ENCODE results near the gene NCBP2. TPM values are rescaled to one million over a fixed set of nuclear protein-coding genes. Genes with fewer than 3 reads are reported as not detected.

NCBP2 gene
- total RNA-seq, 2 donors from 2014 or later: 21.6 to 22.8 TPM

DNA sequence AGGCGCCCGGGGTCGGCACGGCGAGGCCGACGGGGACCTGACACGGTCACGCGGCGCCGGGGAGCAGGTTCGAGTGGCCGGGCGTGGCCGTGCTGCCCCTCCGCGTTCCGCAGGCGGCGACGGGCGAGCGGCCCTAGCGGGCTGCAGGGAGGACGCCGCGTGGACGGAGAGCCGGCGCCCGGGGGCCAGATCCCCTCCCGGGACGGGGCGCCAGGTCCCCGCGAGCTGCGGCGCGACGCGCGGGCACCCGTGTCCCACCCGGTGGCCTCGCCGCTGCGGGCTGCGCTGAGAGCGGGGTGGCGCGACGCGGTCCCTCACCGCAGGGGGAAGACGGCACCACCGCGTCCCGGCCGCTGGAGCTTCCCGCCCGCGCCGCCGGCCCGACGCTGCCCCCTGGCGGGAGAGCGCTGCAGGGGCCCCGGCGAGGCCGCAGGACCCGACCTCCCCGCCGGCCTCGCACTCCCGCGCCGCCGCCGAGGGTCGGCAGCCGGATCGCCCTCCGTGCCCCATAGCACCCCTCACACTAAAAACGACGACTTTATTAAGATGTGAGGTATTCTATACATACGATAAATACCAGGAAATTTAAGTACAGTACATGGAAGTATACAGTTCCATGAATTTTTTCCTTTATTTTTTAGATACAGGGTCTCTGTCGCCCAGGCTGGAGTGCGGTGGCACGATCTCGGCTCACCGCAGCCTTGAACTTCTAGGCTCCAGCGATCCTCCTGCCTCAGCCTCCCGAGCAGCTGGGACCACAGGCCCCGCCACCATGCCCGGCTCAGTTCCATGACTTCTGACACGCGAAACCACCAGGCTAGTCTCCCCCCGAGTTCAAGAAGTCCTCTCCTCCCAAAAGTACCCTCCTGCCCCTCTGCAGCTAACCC, 27.6 kb upstream of the NCBP2 start:
- Histone ChIP-seq H3K27ac (peak overlapping the region; percentile 12 to 82), H3K9me3 (no peaks in the 10 kb centered on the region), H3K4me1 (peaks cover 0 to 14% of the 10 kb centered on the region in 2 donors), H3K4me3 (peak overlapping the region; percentile 62 to 87), H3K27me3 (no peaks in the 10 kb centered on the region), H3K36me3 (no peaks in the 10 kb centered on the region)
- TF ChIP-seq, protein P1, sequence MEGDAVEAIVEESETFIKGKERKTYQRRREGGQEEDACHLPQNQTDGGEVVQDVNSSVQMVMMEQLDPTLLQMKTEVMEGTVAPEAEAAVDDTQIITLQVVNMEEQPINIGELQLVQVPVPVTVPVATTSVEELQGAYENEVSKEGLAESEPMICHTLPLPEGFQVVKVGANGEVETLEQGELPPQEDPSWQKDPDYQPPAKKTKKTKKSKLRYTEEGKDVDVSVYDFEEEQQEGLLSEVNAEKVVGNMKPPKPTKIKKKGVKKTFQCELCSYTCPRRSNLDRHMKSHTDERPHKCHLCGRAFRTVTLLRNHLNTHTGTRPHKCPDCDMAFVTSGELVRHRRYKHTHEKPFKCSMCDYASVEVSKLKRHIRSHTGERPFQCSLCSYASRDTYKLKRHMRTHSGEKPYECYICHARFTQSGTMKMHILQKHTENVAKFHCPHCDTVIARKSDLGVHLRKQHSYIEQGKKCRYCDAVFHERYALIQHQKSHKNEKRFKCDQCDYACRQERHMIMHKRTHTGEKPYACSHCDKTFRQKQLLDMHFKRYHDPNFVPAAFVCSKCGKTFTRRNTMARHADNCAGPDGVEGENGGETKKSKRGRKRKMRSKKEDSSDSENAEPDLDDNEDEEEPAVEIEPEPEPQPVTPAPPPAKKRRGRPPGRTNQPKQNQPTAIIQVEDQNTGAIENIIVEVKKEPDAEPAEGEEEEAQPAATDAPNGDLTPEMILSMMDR (IDR thresholded peaks at IDR 0.05): peak; percentile 94 to 96
- DNase-seq (ENCODE audit: low spot score): no peak

DNA sequence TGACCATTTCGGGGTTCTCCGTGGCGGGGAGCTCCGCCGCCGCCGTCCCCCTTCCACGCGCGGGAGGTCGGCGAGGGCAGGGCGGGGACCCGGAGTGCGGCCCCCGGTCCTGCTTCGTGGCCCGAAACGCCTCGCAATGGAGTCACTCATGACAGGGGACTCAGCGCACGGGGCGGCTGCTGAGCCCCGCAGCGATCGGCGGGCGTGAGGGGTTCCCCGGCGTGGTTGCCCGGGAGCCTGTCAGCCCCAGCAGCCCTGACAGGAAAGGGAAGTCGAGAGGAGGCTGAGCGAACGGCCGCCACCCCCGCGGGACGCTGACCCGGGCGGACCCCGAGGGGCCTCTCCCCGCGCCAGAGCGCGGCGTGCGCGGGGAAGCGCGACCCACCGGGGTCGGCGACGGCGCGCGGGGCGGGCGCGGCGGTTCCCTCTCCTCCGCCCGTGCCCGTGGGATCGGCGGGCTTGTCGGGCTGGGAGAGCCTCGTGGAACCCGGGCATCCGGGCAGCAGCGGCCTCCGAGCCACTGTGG, 26.9 kb upstream of the NCBP2 start:
- Histone ChIP-seq H3K4me1 (peaks cover 0 to 14% of the 10 kb centered on the region in 2 donors), H3K9me3 (no peaks in the 10 kb centered on the region), H3K27me3 (no peaks in the 10 kb centered on the region), H3K27ac (peak overlapping the region; percentile 68 to 82), H3K36me3 (no peaks in the 10 kb centered on the region), H3K4me3 (peak overlapping the region; percentile 62 to 87)
- TF ChIP-seq, protein P1 (IDR thresholded peaks at IDR 0.05): no peak
- no peak for DNase-seq (ENCODE audit: low spot score)

DNA sequence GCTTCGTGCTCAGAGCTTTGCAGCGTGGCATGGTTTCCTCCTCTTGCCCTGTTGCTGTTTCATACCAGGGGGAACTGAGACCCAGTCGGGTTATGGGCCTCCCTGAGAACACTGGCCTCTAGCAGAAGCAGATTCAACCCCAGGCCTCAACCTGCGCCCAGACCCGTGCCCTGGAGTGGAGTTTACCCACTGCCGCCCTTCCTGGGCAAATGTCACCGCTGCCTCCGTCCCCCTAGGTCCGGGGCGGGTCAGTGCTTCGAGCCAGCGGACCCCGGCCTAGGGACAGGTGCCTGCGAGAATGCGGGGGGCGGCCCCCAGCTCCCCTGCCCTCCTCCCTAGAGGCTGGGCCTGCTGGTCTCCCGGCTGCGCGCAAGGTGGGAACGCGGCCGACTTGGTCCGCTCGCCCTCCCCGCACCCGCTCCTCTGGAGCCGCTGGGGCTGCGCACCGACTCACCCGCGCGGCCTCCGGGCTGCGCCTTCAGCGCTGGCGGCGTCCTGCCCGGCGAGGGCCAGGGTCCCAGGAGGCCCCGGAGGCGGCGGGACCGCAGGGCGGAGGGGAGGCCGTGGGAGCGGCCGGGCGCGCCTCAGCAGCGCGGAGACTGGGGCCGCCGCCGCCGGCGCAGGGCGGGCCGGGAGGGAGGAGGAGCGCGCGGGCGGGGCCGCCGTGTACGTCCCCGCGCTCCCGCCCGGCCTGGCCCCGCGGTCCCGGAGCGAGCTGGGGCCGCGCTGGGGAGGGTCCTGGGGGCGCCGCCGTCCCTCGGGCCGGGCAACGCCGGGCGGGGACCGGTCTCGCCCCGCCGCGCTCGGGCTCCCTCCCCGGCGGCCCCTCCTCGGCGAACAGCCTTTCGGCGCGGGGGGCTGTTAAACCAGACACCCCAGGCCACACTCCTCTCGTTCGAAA, 26.2 kb upstream of the NCBP2 start, which contains the start of gene PIGZ:
TSS of gene PIGZ (minus strand) at position 601 of the 901 bp plus-strand sequence. CDS start 16,802 bp downstream, outside the sequence.
- no peaks in the 10 kb centered on the region for H3K27me3 ChIP-seq
- no peaks in the 10 kb centered on the region for H3K36me3 ChIP-seq
- H3K4me1 ChIP-seq: peaks cover 0 to 14% of the 10 kb centered on the region in 2 donors
- no peaks in the 10 kb centered on the region for H3K9me3 ChIP-seq
- H3K4me3 ChIP-seq: peak within 1 kb of the TSS; percentile 62 to 87
- DNase-seq (ENCODE audit: low spot score): no peak
- TF ChIP-seq, protein P1 (IDR thresholded peaks at IDR 0.05): no peak
- H3K27ac ChIP-seq: peak within 1 kb of the TSS; percentile 68 to 82

DNA sequence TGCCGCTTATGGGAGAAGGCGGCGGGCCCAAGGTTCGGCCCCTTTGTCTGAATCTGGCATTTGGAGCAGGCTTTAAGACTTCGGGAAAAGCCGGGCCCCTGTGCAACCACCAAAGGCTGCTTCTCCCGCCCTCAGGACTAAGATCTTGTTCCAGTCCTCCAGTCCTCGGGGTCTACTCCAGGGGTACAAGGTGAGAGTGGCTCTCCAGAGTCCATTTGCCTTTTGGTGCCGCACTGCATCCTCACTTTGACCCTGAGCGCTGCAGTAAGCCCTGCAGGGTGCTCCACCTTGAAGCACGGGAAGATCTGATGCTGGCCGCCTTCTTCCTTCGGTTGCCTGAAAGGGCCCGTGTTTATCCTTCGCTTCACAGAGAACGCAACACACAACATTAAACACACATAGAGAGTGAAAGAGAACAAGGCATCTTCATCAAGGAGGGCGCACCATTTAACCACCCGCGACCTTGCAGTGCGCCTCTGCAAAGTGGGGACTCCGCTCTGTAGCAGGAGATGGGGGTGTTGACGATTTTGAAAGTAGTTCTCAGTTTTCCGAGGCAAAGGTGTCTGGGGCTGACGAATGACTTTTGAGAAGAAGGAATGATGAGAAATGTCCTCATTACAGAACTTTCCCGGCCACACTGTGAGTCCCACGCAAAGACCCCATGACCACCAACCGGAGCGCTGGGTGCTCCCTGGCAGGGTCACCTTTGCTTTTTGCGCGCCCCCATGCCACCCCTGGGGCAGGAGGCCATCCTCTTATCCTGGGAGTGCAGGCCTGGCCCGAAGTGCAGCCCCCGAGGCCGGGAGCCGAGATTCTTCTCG, 25.3 kb upstream of the NCBP2 start:
- peaks cover 0 to 14% of the 10 kb centered on the region in 2 donors for H3K4me1 ChIP-seq
- no peak overlapping the region for H3K27ac ChIP-seq
- no peak for DNase-seq (ENCODE audit: low spot score)
- no peaks in the 10 kb centered on the region for H3K36me3 ChIP-seq
- TF ChIP-seq, protein P1 (IDR thresholded peaks at IDR 0.05): no peak
- peak overlapping the region; percentile 62 to 87 for H3K4me3 ChIP-seq
- no peaks in the 10 kb centered on the region for H3K9me3 ChIP-seq
- H3K27me3 ChIP-seq: no peaks in the 10 kb centered on the region
